Measurements from ENCODE around the gene HOGA1.
"Not testable (repeated sequence)": the region's sequence is repeated elsewhere in the genome, so short reads cannot be mapped to it uniquely, and the experiment has no call there.

Gene HOGA1

DNA sequence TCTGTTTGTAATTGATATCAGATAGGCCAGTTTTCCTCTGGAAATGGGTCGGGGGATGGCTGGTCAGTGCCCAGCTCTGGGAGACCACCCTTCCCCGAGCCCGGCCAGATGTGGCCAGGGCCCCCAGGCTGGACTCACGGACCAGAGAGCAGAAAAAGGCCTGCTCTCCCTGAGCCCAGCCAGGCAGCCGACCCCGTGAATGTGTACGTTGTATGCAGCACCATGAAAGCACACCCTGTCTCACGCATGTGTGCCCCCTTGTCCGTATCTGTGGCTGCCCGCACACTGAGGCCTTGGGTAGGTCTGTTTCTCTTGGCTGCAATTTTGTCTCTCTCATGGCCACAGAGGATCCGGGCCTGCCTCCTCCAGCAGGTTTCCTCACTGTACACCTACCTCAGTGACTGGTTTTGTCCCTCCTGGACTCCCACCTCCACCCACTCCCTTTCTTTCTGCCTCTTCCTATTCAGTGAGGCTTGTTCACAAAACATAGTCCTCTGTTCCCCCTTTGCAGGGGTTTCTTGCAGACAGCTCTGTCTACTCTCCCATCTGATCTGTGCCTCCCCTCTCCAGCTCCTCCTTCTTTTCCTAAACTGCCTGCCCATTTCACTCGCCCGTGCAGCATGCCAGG is 35.2 kb upstream of the HOGA1 start:
- in situ Hi-C loops (cut with MboI; ENCODE audit: low pct_unique_long_range_greater_than_20kb, low sequenced_read_pairs, unreplicated experiment), result no loop called here
- TF ChIP-seq, protein P1, sequence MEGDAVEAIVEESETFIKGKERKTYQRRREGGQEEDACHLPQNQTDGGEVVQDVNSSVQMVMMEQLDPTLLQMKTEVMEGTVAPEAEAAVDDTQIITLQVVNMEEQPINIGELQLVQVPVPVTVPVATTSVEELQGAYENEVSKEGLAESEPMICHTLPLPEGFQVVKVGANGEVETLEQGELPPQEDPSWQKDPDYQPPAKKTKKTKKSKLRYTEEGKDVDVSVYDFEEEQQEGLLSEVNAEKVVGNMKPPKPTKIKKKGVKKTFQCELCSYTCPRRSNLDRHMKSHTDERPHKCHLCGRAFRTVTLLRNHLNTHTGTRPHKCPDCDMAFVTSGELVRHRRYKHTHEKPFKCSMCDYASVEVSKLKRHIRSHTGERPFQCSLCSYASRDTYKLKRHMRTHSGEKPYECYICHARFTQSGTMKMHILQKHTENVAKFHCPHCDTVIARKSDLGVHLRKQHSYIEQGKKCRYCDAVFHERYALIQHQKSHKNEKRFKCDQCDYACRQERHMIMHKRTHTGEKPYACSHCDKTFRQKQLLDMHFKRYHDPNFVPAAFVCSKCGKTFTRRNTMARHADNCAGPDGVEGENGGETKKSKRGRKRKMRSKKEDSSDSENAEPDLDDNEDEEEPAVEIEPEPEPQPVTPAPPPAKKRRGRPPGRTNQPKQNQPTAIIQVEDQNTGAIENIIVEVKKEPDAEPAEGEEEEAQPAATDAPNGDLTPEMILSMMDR (IDR thresholded peaks at IDR 0.05; ENCODE audit: extremely low read depth, insufficient read depth, missing control alignments), result no peak
- DNase-seq (ENCODE audit: low spot score), result no peak

DNA sequence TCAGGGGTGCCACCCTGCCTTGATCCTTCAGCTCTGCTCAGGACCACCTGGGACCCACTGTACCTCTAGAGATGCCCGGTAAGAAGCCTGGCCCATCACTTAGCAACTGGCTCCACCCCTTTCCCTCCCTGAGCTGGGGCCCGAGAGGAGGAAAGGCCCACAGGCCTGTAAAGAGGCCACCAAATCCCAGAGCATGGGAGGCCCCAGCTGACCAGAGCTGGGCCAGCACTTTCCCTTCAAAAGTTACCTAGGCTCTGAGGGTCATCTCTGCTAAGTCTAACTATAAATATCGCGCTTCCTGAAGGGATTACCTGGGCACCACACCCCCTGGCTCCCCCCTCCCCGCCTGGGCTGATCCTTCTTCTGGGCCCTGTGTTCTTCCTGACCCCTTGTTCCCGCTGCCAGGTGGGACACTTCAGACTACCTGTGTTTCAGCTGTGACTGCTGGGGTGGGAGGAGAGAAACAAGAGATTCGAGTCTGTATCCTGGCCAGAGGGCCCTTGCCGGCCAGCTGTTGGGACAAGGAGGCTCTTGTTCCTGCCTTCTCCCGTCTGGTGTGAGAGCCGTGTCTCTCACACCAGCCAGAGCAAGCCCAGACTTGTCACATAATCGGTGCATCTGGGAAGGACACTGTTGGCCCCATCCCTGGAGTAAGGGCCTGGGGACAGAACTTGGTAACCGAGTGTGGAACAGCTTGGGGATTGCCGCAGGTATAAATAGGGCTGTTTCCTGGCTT is 34.4 kb upstream of the HOGA1 start:
- DNase-seq (ENCODE audit: low spot score), result no peak
- in situ Hi-C loops (cut with MboI; ENCODE audit: low pct_unique_long_range_greater_than_20kb, low sequenced_read_pairs, unreplicated experiment), result no loop called here
- TF ChIP-seq, protein P1 (IDR thresholded peaks at IDR 0.05; ENCODE audit: extremely low read depth, insufficient read depth, missing control alignments), result no peak

DNA sequence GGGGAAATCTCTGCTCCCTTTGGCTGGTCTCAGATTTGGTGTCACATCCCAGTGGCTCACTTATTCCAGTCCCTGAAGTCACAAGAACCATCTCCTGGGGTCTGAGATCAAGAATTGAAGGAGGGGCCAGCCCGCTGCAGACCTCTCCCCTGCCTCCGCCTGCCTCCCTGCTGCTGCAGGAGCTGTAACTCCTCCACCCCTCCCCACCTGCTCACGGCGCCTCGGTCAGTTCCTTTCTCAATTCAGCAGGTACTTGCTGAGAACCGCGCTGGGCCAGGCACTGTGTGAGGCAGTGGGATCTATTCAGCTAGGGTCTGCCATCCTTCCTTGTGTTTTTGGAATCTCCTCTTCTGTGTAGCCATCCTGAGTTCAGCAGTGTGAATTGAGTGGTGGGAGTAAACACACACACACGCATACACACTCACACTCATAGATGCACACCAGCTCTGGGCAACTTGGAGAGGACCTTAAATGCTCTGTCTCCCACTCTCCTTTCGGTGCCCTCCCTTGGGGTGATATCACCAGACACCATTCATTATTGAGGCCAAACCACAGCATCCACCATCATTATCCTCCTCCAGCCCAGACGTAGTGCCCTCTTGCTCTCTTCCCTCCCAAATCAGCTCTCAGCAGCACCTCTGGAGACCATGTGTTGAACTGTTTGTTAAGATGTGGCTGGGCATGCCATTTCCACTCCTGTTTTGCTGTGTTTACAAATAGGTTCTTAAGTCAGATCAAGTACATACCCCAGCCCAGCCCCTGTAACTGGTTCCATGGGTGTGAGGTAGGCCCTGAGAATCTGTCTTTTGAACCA is 33.6 kb upstream of the HOGA1 start:
- no peak for DNase-seq (ENCODE audit: low spot score)
- in situ Hi-C loops (cut with MboI; ENCODE audit: low pct_unique_long_range_greater_than_20kb, low sequenced_read_pairs, unreplicated experiment), result no loop called here
- TF ChIP-seq, protein P1 (IDR thresholded peaks at IDR 0.05; ENCODE audit: extremely low read depth, insufficient read depth, missing control alignments), result no peak

DNA sequence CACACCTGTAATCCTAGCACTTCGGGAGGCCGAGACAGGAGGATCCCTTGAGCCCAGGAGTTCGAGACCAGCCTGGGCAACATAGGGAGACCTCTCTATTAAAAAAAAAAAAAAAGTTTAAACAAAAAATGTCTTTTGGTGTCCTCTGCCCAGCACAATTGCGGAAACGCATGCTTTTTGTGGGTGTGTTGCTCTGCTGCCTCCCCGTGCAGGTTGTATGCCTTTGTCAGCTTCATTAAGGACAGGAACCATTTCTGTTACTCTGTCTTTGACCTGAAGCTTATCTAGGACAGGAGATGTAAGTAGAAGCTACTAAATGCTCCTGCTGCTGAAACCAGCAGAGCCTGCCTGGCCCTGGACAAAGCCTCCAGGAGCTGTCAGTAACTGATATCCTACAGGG is 32.9 kb upstream of the HOGA1 start:
- DNase-seq (ENCODE audit: low spot score), result no peak
- in situ Hi-C loops (cut with MboI; ENCODE audit: low pct_unique_long_range_greater_than_20kb, low sequenced_read_pairs, unreplicated experiment), result no loop called here
- TF ChIP-seq, protein P1 (IDR thresholded peaks at IDR 0.05; ENCODE audit: extremely low read depth, insufficient read depth, missing control alignments), result no peak

DNA sequence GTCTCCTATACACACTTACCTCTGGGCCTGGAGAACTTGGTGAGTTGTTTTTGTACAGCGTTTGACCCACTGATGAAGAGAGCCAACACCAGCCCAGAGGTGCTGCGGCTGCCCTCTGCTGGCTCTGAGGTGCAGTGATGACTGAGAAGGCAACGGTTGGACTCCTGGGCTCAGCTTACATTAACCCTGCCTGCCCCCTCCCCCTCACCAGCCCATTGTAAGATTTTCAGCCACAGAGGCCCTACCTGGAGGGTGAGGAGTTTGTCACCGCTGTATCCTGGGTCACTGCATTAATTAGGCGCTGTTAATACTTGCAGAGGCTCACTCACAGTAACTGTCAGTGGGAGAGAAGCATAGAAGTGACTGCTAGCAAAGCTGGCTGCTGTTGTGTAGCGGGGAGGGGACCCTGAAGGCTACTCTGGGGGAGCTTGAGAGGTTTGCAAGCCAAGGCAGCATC is 30.6 kb upstream of the HOGA1 start:
- no peak for DNase-seq (ENCODE audit: low spot score)
- in situ Hi-C loops (cut with MboI; ENCODE audit: low pct_unique_long_range_greater_than_20kb, low sequenced_read_pairs, unreplicated experiment), result no loop called here
- TF ChIP-seq, protein P1 (IDR thresholded peaks at IDR 0.05; ENCODE audit: extremely low read depth, insufficient read depth, missing control alignments), result peak; percentile 75

DNA sequence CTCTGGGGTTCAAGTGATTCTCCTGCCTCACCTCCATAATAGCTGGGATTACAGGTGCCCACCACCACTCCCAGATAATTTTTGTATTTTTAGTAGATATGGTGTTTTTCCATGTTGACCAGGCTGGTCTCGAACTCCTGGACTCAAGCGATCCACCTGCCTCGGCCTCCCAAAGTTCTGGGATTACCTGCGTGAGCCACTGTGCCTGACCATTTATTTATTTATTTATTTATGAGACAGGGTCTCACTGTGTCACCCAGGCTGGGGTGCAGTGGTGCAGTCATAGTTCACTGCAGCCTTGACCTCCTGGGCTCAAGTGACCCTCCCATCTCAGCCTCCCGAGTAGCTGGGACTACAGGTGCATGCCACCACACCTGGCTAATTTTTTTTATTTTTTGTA is 29.9 kb upstream of the HOGA1 start:
- in situ Hi-C loops (cut with MboI; ENCODE audit: low pct_unique_long_range_greater_than_20kb, low sequenced_read_pairs, unreplicated experiment); DNase-seq (ENCODE audit: low spot score): not testable (repeated sequence)

DNA sequence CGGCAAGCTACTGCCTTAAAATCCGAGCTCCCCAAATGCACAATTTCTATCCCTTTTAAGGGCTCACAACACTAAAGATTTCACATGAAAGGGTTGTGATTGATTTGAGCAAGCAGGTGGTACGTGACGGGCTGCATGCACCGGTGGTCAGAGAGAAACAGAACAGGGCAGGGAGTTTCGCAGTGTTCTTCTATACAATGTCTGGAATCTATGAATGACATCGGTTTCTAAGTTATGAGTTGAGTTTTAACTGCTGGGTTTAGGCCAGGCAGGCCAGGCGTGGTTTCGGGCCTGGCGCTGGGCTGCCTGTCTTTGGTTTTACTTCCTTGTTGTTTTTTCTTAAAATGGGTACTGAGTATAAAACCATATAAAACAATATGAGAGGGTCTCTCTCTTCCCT is 28.6 kb upstream of the HOGA1 start:
- in situ Hi-C loops (cut with MboI; ENCODE audit: low pct_unique_long_range_greater_than_20kb, low sequenced_read_pairs, unreplicated experiment); DNase-seq (ENCODE audit: low spot score): not testable (repeated sequence)

DNA sequence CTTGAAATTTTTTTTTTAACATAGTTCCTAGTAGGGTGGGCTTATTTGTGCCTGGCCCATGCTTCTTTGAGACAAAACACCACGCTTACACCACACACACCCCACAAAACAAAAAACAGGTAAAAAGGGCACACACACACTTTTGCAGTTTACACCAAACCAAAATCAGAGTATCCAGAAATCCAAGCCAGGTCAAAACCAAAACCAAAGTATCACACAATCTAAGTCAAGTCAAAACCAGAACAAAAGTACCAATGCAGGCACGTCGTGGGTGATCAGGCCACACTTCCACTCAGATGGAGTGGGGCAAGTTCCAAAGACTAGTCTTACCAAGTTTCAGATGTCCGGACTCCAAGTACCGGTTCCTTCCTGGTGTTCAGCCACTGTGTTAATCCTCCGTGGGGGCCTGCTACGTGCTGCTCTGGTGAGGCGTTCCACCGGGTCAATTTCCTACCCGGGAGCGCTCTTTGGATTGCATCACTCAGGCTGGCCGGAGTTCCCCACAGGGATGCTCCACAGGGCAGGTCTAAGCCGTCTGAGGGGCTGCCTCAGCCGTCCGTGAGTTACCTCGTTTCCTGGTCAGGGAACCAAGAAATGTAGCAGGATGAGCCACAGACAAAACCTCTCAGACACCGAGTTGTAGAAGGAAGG is 23.3 kb upstream of the HOGA1 start:
- DNase-seq (ENCODE audit: low spot score); in situ Hi-C loops (cut with MboI; ENCODE audit: low pct_unique_long_range_greater_than_20kb, low sequenced_read_pairs, unreplicated experiment): not testable (repeated sequence)

DNA sequence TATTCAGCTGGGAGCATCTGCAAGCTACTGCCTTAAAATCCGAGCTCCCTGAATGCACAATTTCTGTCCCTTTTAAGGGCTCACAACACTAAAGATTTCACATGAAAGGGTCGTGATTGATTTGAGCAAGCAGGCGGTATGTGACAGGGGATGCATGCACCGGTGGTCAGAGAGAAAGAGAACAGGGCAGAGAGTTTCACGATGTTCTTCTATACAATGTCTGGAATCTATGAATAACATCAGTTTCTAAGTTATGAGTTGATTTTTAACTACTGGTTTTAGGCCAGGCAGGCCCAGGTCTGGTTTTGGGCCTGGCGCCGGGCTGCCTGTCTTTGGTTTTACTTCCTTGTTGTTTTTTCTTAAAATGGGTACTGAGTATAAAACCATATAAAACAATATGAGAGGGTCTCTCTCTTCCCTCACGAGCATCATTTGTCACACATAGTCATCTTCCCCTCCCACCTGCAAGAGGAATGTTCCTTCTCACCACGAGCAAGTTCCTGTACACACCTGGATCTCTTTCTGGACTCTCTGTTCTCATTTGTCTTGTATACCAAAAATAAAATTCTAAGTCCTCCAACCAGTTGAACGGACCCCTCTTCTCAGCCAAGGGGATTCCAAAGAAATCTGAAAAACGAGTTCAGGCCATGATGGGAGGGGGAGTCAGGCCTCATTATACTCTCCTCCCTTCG is 22.7 kb upstream of the HOGA1 start:
- in situ Hi-C loops (cut with MboI; ENCODE audit: low pct_unique_long_range_greater_than_20kb, low sequenced_read_pairs, unreplicated experiment); DNase-seq (ENCODE audit: low spot score): not testable (repeated sequence)

DNA sequence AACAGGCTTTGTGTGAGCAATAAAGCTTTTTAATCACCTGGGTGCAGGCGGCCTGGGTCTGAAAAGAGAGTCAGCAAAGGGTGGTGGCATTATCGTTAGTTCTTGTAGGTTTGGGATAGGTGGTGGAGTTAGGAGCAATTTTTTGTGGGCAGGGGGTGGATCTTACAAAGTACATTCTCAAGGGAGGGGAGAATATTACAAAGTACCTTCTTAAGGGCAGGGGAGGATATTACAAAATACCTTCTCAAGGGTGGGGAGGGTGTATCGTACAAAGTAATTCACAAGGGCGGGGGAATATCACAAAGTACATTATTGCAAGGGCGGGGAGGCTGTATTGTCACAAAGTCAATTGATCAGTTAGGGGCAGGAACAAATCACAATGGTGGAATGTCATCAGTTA is 21.9 kb upstream of the HOGA1 start:
- in situ Hi-C loops (cut with MboI; ENCODE audit: low pct_unique_long_range_greater_than_20kb, low sequenced_read_pairs, unreplicated experiment), result not testable (repeated sequence)

More for the DNA sequence above, 21.9 kb upstream of the HOGA1 start:
- DNase-seq (ENCODE audit: low spot score), result not testable (repeated sequence)
